Ovary (tissue), 3 donors: Measurements from ENCODE around the gene GCK.

Experiments
- CTCF ChIP-seq, 3 donors: fragments of 450-650 bp in 2 of 3; fragments of 200-600 bp in 1 of 3; IDR thresholded peaks; one replicate each; pipeline versions ENCODE4 v1.5.1 to v1.8.0; 2016 to 2022; ENCODE audit warnings: antibody characterized with exemption in 3 of 3, mild to moderate bottlenecking in 1 of 3
- EP300 ChIP-seq: sonication (generic); formaldehyde crosslinking; IDR thresholded peaks from one replicate; pipeline ENCODE4 v1.6.1; 2017; ENCODE audit warnings: antibody characterized with exemption
- POLR2A ChIP-seq: fragments of 450-650 bp; IDR thresholded peaks from one replicate; pipeline ENCODE4 v1.6.1; 2017; ENCODE audit warnings: antibody characterized with exemption, mild to moderate bottlenecking, moderate library complexity
- donor health status: DM: no; HTN: no; CAD: no.

- TF ChIP-seq CTCF (IDR thresholded peaks at IDR 0.05) (no peak), POLR2A (no peak), EP300 (no peak)
These were observed 6.4 kb downstream of the GCK start for GRCh38 chr7:44182827-44183226.
